ENCODE results near the gene HSPD1.
A peak's percentile ranks its signal among the peaks of the same experiment; 100 is the strongest.
"Not testable (repeated sequence)": the region's sequence is repeated elsewhere in the genome, so short reads cannot be mapped to it uniquely, and the experiment has no call there.

Gene HSPD1

GRCh38 chr2:197497326-197497725 is 2.3 kb downstream of the HSPD1 start:
- no peak for DNase-seq

- DNase-seq, result no peak
These were observed 2.9 kb downstream of the HSPD1 start for GRCh38 chr2:197496695-197497094.

- DNase-seq, result no peak
These were observed 4.1 kb downstream of the HSPD1 start for GRCh38 chr2:197495433-197496134.

GRCh38 chr2:197487385-197487784 is 12.3 kb downstream of the HSPD1 start:
- DNase-seq, result no peak

GRCh38 chr2:197486175-197486574 is 13.5 kb downstream of the HSPD1 start:
- no peak for DNase-seq

- not testable (repeated sequence) for DNase-seq
These were observed 15.4 kb downstream of the HSPD1 start for GRCh38 chr2:197484248-197484647.

DNA sequence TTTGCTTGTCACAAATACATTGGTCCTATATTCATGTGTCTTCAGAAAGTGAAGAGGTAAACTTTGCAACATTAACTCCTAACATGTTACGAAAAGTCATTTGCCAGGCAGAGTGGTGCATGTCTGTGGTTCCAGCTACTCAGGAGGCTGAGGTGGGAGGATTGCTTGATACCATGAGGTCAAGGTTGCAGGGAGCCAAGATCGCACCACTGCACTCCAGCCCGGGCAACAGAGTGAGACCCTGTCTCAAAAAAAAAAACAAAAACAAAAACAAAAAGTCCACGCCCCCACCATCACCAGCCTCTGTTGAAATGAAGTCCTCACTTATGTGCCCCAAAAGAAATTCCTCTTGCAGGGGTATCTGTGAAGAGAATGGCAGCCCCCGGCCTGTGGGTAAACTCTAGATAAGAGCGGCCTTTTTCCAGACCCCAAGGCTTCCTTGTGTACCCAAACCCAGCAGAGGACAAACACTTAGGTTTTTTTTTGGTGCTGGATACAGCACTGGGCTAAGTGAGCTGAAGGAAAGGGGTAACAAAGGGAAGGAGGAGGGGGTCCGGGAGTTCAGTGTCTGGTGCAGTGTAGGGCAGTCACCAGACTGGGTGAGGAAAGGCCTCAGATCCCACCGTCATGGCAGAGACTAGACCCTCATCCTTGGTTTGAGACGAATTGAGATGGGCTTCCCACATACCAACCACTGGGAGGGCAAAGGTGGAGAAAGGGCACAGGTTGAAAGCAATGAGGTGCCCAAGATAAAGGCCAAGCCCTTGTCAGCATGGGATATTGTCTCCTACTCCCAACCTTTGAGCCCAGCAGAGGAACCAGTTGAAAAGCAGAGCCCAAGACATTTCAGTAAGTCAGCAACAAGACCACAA is 19.2 kb downstream of the HSPD1 start:
- DNase-seq, result no peak

GRCh38 chr2:197477797-197478196 is 21.8 kb downstream of the HSPD1 start:
- no peak for DNase-seq

DNA sequence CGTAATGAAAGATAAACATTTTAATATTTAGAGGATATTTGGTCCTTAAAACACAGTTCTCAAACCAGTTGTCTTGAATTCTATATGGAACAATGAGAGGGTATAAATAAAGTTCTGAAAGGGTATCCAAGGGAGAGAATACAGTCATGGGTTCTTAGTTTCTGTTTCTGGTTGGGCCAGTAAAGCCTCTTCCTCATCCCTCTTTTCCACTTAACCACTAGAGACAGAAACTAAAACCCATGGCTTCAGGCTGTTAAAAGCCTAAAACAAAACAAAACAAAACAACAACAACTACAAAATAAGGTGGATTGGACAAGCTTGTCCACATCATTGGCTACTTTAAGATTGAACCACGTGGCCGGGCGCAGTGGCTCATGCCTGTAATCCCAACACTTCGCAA is 27.5 kb downstream of the HSPD1 start:
- no peak for DNase-seq

GRCh38 chr2:197464175-197464574 is 35.5 kb downstream of the HSPD1 start:
- no peak for DNase-seq

DNA sequence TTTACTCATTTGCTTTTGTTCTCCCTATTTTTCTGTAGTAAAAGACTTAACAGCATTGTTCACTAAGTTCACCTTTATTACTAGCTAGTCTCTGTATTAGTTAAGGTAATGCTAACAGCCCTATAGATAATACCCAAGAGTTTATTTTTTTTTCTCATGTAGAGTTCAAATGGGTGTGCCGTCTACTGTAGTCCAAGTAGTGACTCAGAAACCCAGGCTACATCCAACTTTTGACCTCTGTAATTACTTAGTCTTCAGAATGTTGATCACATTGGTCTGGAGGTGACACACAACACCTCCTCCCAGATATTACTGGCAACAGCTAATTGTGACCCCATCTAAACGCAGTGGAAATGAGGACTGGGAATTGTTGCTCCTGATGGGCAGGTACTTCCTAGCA is 38.6 kb downstream of the HSPD1 start:
- no peak for DNase-seq

- no peak for DNase-seq
These were observed 39.0 kb downstream of the HSPD1 start for GRCh38 chr2:197460649-197461048.

DNA sequence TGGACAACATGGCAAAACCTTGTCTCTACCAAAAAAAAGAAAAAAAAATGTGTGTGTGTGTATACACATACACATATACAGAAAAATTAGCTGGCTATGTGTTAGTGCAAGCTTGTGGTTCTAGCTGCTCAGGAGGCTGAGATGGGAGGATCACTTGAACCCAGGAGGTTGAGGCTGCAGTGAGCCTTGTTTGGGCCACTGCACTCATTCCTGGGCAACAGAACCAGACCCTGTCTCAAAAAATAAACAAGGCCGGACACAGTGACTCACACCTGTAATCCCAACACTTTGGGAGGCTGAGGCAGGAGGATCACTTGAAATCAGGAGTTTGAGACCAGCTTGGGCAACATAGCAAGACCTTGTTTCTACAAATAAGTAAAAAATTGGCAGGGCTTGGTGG is 44.2 kb downstream of the HSPD1 start:
- DNase-seq, result no peak

GRCh38 chr2:197454923-197455322 is 44.7 kb downstream of the HSPD1 start:
- DNase-seq, result no peak

- DNase-seq, result peak in 7 of 51 donors; percentile 21 to 66 (median 53)
These were observed 45.7 kb downstream of the HSPD1 start for GRCh38 chr2:197453914-197454398.

DNA sequence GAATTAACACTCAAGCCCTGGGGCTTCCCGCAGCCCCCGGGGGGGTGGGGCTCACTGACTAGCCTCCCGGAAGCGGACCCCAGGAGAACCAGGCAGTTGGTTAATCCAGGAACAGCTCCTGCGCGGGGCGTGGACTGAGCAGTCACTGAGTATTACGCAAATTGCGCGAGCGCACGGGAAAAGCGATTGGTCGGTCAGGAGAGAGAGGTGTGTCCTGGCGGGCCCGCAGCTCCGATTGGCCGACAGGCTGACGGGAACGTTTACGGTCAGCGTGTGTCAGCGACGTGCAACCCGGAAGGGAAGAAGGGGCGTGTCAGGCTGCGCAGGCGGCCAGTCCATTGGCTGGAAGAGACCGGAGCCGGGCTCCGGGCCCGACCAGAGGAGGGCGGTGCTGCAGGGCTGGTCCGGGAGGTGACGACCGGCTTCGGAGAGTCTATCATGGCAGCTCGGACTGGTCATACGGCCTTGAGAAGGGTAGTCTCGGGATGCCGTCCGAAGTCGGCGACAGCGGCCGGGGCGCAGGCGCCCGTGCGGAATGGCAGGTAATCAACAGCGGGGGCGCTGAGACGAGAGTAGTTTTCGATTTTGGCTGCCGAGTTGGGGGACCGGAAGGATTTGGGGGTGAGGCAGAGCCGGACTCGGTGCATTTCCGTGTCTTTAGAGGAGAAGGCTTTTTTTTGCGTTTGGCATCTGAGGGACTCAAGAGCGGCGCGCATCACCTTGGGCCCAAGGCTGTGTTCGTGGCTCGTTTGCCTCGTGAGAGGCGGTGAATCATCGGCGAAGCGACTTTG is 46.3 kb downstream of the HSPD1 start, which contains the start of gene COQ10B:
TSS of gene COQ10B (plus strand) at position 430 of the 791 bp plus-strand sequence. CDS start at position 439, 9 bp downstream.
- DNase-seq, result peak; percentile 86 to 100 (median 99)

GRCh38 chr2:197452754-197453122 is 46.9 kb downstream of the HSPD1 start:
- DNase-seq, result no peak

GRCh38 chr2:197450935-197451358 is 48.7 kb downstream of the HSPD1 start:
- DNase-seq, result not testable (repeated sequence)

DNA sequence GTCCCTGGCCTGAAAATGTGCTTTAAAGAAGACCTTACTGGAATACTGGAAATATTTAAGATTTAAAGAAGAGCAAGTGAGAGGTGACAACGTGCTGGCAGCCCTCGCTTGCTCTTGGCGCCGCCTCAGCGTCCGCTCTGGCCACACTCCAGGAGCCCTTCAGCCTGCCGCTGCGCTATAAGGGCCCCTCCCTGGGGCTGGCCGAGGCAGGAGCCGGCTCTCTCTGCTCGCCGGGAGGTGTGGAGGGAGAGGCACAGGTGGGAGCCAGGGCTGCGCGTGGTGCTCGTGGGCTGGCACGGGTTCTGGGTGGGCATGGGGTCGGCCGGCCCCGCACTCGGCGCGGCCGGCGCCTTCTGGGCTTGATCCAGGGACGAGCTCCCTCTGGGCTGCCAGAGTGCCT is 49.2 kb downstream of the HSPD1 start:
- DNase-seq, result no peak

DNA sequence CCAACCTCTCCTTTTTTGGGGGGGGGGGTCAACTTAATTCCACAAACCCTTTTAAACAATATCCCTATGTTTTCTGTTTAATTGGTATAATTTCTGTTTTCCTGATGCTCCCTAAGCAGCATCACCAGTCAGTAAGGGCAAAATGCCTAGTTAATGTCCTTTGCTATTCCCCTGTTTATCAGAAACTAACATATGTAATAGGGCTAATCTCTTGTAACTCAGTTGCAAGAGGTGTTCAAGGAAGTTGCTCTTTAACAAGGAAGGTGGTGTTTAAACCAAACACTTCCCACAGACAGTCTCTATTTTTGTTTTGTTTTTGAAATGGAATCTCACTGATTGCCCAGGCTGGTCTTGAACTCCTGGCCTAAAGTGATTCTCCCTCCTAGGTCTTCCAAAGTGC is 52.8 kb downstream of the HSPD1 start:
- DNase-seq, result no peak

- no peak for DNase-seq
These were observed 53.9 kb downstream of the HSPD1 start for GRCh38 chr2:197445746-197446145.

GRCh38 chr2:197442857-197443256 is 56.8 kb downstream of the HSPD1 start:
- DNase-seq, result peak in 2 of 51 donors; percentile 3 to 4

Measured in hypothalamus (tissue), 51 donors.